Measurements from ENCODE around the gene NEDD4. TPM values are rescaled to one million over a fixed set of nuclear protein-coding genes. Genes with fewer than 3 reads are reported as not detected.
"Not testable (repeated sequence)": the region's sequence is repeated elsewhere in the genome, so short reads cannot be mapped to it uniquely, and the experiment has no call there.

NEDD4 gene
- total RNA-seq, 4 donors from 2014 or later = 36.3 to 87.1 (median 72.3) TPM

DNA sequence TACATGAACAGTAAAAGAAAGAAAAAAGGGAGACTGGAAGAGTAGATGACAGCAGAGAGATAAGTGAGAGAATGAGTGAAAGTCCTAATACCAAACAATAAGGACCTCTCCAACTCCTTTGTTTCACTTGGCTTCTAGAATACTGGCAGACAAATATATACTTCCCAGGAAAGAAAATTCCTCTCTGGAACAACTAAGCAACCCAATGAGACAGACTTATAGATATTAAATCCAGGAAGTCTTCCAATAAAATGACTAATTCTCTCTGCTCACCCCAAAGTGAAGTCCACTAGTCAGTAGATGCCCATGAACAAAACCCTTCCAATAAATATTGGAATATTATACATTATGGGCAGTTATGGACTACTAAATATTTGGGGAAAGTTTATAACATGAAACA lies 114.2 kb downstream of the NEDD4 start:
- peaks cover 0 to 4% (median 0%) of the 10 kb centered on the region in 3 donors for H3K36me3 ChIP-seq
- H3K4me3 ChIP-seq = no peak overlapping the region
- TF ChIP-seq, protein P1, sequence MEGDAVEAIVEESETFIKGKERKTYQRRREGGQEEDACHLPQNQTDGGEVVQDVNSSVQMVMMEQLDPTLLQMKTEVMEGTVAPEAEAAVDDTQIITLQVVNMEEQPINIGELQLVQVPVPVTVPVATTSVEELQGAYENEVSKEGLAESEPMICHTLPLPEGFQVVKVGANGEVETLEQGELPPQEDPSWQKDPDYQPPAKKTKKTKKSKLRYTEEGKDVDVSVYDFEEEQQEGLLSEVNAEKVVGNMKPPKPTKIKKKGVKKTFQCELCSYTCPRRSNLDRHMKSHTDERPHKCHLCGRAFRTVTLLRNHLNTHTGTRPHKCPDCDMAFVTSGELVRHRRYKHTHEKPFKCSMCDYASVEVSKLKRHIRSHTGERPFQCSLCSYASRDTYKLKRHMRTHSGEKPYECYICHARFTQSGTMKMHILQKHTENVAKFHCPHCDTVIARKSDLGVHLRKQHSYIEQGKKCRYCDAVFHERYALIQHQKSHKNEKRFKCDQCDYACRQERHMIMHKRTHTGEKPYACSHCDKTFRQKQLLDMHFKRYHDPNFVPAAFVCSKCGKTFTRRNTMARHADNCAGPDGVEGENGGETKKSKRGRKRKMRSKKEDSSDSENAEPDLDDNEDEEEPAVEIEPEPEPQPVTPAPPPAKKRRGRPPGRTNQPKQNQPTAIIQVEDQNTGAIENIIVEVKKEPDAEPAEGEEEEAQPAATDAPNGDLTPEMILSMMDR (IDR thresholded peaks at IDR 0.05) = no peak
- no peak for TF ChIP-seq POLR2A (IDR thresholded peaks at IDR 0.05)
- no peak for DNase-seq
- no peak overlapping the region for H3K27ac ChIP-seq
- no peaks in the 10 kb centered on the region for H3K27me3 ChIP-seq
- no peaks in the 10 kb centered on the region for H3K9me3 ChIP-seq
- no peaks in the 10 kb centered on the region for H3K4me1 ChIP-seq

DNA sequence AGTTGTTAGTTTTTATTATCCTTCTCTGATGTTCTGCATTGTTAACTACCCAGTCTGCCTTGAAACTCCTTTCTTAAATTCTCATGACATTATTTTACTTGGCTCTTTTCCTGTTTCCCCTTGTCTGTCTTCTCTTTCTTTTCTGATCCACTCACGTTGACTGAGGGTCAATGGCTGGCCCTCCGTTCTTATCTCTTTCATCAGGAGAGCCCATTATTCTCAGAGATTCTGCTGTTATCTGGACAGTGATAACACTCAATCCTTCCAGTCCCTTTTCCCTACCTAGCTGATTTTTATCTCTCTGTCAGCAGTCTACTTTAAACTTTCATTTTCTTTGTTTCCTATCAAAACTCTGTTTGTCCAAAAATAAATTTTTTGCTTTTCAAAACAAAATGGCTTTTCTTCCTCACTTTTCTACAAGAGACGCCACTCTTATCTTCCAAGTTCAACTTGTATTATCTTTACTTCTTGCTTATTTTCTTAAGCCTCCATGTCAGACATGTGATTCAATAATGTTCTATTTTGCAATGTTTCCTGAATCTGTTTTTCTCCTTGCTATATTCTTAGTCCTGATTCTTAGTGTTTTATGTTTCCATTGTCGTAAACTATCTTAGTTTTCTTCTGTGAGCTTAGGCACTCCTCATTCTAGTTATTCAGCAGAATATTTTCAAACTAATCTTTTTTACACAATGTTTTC lies 120.2 kb downstream of the NEDD4 start:
- TF ChIP-seq, protein P1 (IDR thresholded peaks at IDR 0.05) = no peak
- TF ChIP-seq POLR2A (IDR thresholded peaks at IDR 0.05) = no peak
- Histone ChIP-seq H3K36me3 (no peaks in the 10 kb centered on the region), H3K4me1 (no peaks in the 10 kb centered on the region), H3K27ac (no peak overlapping the region), H3K9me3 (no peaks in the 10 kb centered on the region), H3K4me3 (no peak overlapping the region), H3K27me3 (no peaks in the 10 kb centered on the region)
- DNase-seq = no peak

DNA sequence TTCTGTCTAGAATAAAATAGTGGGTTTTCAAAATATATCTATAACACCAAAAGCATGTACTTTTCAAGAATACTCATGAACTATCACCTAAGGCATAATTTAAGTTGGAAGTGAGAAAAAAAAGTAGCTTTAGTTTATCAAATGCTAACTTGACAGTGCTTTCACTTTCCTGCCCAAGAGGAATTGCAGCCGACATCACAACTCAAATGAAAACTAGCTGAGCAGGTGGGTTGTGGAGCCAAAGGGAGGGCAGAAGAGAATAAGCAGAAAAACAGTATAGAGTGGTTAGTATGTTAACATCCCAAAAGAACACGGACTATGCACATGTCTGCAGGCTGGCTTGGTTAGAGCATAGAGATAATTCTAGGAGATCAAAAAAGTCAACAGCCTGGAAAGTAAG lies 120.9 kb downstream of the NEDD4 start:
- Histone ChIP-seq H3K27me3 (no peaks in the 10 kb centered on the region), H3K27ac (no peak overlapping the region), H3K4me1 (no peaks in the 10 kb centered on the region), H3K36me3 (no peaks in the 10 kb centered on the region), H3K9me3 (no peaks in the 10 kb centered on the region), H3K4me3 (no peak overlapping the region)
- no peak for DNase-seq
- TF ChIP-seq POLR2A (IDR thresholded peaks at IDR 0.05) = no peak
- TF ChIP-seq, protein P1 (IDR thresholded peaks at IDR 0.05) = no peak

DNA sequence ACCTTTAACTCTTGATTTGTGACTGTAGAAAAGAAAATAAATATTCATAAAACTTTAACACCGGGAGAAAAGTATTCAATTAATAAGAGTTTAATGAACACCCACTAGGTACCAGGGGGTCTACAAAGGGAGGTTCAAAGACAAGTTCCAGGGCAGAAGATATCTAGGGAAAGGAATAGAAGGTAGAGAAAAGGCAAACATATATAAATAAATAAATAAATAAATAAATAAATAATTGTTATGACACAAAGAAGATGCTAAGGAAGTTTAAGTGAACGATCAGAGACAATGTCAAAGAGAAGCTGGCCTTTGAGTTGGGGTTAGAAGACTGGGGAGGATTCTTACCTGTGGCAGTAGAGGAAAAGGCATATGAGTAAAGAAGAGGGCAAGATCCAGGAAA lies 123.8 kb downstream of the NEDD4 start:
- Histone ChIP-seq H3K4me3 (no peak overlapping the region), H3K27ac (no peak overlapping the region), H3K4me1 (no peaks in the 10 kb centered on the region), H3K36me3 (no peaks in the 10 kb centered on the region), H3K9me3 (no peaks in the 10 kb centered on the region), H3K27me3 (no peaks in the 10 kb centered on the region)
- DNase-seq = no peak
- TF ChIP-seq, protein P1 (IDR thresholded peaks at IDR 0.05) = no peak
- TF ChIP-seq POLR2A (IDR thresholded peaks at IDR 0.05) = no peak

DNA sequence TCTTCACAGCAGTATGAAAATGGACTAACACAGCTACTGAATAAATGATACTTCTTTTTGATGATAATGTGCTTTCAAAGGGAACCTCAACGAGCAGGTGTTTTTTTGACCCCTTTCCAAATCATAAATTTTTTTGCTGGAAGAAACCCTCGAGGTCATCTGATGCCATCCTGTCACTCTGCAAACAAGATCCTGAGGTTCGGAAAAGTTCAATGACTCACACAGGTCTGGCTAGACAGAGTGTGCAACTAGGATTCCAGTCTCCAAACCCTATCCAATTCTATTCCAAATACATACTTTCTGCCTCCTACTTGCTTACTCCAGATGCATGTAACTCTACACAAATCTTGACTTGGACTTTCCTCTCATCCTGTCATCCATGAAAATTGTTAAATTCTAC lies 124.7 kb downstream of the NEDD4 start:
- Histone ChIP-seq H3K27me3 (no peaks in the 10 kb centered on the region), H3K27ac (no peak overlapping the region), H3K36me3 (no peaks in the 10 kb centered on the region), H3K4me1 (no peaks in the 10 kb centered on the region), H3K9me3 (no peaks in the 10 kb centered on the region), H3K4me3 (no peak overlapping the region)
- no peak for DNase-seq
- TF ChIP-seq, protein P1 (IDR thresholded peaks at IDR 0.05) = no peak
- TF ChIP-seq POLR2A (IDR thresholded peaks at IDR 0.05) = no peak

DNA sequence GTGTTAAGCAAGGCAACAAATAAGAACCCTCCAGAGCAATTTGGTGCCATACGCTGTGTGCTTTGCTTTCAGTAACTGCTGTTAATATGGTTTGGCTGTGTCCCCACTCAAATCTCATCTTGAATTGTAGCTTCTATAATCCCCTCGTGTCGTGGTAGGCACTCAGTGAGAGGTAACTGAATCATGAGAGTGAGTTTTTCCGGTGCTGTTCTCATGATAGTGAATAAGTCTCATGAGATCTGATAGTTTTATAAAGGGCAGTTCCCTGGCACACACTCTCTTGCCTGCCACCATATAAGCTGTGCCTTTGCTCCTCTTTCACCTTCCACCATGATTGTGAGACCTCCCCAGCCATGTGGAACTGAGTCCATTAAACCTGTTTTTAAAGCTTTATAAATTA lies 125.1 kb downstream of the NEDD4 start:
- not testable (repeated sequence) for DNase-seq, H3K27me3 ChIP-seq, H3K27ac ChIP-seq, H3K9me3 ChIP-seq, H3K36me3 ChIP-seq, H3K4me3 ChIP-seq, H3K4me1 ChIP-seq

Measured in Peyer's patch (tissue), 4 donors.